Measurements from ENCODE around the gene FNDC3B. TPM values are rescaled to one million over a fixed set of nuclear protein-coding genes. Genes with fewer than 3 reads are reported as not detected.
A peak's percentile ranks its signal among the peaks of the same experiment; 100 is the strongest.

Gene FNDC3B
- total and polyA plus RNA-seq, 2 donors (not counting 3 experiments of a cell fraction or from before 2014, with no cell fraction given) = 91.6 to 295 TPM

DNA sequence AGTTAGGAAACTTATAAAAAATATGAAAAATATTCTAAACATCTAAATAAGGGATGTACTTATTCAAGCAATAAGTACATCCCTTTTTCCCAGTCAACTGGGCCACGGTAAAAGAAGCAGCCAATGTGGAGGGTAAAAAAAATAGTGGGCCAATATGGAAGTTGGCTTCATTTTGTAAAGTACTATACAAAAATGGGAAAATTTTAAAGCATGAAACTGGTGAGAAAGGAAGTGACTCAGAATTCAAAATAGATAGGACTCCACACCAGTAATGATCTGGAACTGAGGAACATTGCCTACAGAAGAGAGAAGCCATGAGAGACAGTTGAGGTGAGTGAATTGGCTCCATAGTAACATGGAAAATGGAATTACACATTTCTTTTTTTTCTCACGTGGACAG lies 108.9 kb downstream of the FNDC3B start:
- no peak for TF ChIP-seq POLR2A (IDR thresholded peaks at IDR 0.05; ENCODE audit: low read depth, low read length)
- TF ChIP-seq GATA2 (IDR thresholded peaks at IDR 0.05; ENCODE audit: insufficient read depth, insufficient read length, low read depth, low read length) = no peak
- no peak for TF ChIP-seq POLR2AphosphoS5 (IDR thresholded peaks at IDR 0.05; ENCODE audit: insufficient read depth, low read depth, low read length)
- TF ChIP-seq, protein P1, sequence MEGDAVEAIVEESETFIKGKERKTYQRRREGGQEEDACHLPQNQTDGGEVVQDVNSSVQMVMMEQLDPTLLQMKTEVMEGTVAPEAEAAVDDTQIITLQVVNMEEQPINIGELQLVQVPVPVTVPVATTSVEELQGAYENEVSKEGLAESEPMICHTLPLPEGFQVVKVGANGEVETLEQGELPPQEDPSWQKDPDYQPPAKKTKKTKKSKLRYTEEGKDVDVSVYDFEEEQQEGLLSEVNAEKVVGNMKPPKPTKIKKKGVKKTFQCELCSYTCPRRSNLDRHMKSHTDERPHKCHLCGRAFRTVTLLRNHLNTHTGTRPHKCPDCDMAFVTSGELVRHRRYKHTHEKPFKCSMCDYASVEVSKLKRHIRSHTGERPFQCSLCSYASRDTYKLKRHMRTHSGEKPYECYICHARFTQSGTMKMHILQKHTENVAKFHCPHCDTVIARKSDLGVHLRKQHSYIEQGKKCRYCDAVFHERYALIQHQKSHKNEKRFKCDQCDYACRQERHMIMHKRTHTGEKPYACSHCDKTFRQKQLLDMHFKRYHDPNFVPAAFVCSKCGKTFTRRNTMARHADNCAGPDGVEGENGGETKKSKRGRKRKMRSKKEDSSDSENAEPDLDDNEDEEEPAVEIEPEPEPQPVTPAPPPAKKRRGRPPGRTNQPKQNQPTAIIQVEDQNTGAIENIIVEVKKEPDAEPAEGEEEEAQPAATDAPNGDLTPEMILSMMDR (IDR thresholded peaks at IDR 0.05; ENCODE audit: extremely low read depth in 1 of 2, insufficient read depth in 1 of 2, low read depth in 1 of 2, low read length in 2 of 2) = no peak
- TF ChIP-seq MYC (IDR thresholded peaks at IDR 0.05; ENCODE audit: low read depth, low read length) = no peak
- TF ChIP-seq JUN (IDR thresholded peaks at IDR 0.05; ENCODE audit: borderline replicate concordance, insufficient read depth, insufficient read length, low read depth) = peak; percentile 12
- TF ChIP-seq, protein P2, sequence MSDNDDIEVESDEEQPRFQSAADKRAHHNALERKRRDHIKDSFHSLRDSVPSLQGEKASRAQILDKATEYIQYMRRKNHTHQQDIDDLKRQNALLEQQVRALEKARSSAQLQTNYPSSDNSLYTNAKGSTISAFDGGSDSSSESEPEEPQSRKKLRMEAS (IDR thresholded peaks at IDR 0.05; ENCODE audit: insufficient read depth, insufficient read length) = no peak
- peak; percentile 44 for TF ChIP-seq FOS (IDR thresholded peaks at IDR 0.05; ENCODE audit: borderline replicate concordance, insufficient read depth, low read length)
- TF ChIP-seq EZH2 (IDR thresholded peaks at IDR 0.05; ENCODE audit: borderline replicate concordance, low read depth, low read length, severe bottlenecking) = no peak
- Histone ChIP-seq H4K20me1 (replicated peaks; ENCODE audit: control insufficient read depth, extremely low read depth, insufficient read depth, low read length) (no peaks in the 10 kb centered on the region), H3K4me1 (ENCODE audit: control insufficient read depth, extremely low read depth, insufficient read depth, low read length) (peaks cover 77% of the 10 kb centered on the region), H2AFZ (ENCODE audit: low read depth, low read length) (no peak overlapping the region), H3K4me3 (replicated peaks in 1 of 3; ENCODE audit: insufficient read depth in 1 of 3, low read depth in 1 of 3, low read length in 3 of 3) (peak overlapping the region in 1 of 3 experiments; percentile 34), H3K36me3 (ENCODE audit: control insufficient read depth in 2 of 2, extremely low read depth in 1 of 2, insufficient read depth in 2 of 2, low read length in 2 of 2) (peaks cover 2 to 5% of the 10 kb centered on the region in 2 experiments), H3K27ac (ENCODE audit: insufficient read depth, low read depth, low read length) (peak overlapping the region; percentile 94), H3K9me3 (replicated peaks; ENCODE audit: control insufficient read depth, insufficient read depth, low read length) (no peaks in the 10 kb centered on the region), H3K79me2 (ENCODE audit: control insufficient read depth, insufficient read depth, low read length) (peaks cover 74% of the 10 kb centered on the region), H3K9ac (replicated peaks; ENCODE audit: extremely low read depth, insufficient read depth, low read length) (peak overlapping the region; percentile 79), H3K9me1 (replicated peaks; ENCODE audit: control insufficient read depth, extremely low read depth, insufficient read depth, low read length) (no peaks in the 10 kb centered on the region), H3K27me3 (ENCODE audit: control insufficient read depth in 2 of 2, insufficient read depth in 2 of 2, low read length in 2 of 2) (no peaks in the 10 kb centered on the region), H3K4me2 (ENCODE audit: insufficient read depth, low read length) (peak overlapping the region; percentile 90)
- FAIRE-seq (peak; percentile 38), DNase-seq (ENCODE audit: low read depth, low spot score) (peak; percentile 55)
- dilution Hi-C loops (cut with MboI; ENCODE audit: extremely low pct_ligation_motif_present, low sequenced_read_pairs) (no loop called here), intact Hi-C loops (cut with micrococcal nuclease) (no loop called here)
- CTCF ChIA-PET = interaction anchor here (1.1 to 2.3 kb wide), 3 partner anchors 8 to 14 kb away, joined by 5 to 7 read pairs (median 6); no protein-coding TSS in a partner anchor
- BruUV-seq (replicated peaks) = no TSS peak
- POLR2A ChIA-PET = interaction anchor here (1.5 kb wide), 1 partner anchor 8 kb away, joined by 5 read pairs; no protein-coding TSS in a partner anchor
